GM12865 (cell line): ENCODE data around the gene ANKRD44.
A peak's percentile ranks its signal among the peaks of the same experiment; 100 is the strongest.

Experiments
- DNase-seq: peaks from one replicate; pipeline ENCODE4 v3.0.0; 2010; ENCODE audit warnings: low read depth
- H3K4me3 ChIP-seq: 2 replicates; pipeline ENCODE4 v1.5.1; 2011; ENCODE audit warnings: mild to moderate bottlenecking, low read depth, low read length, control low read depth
- TF ChIP-seq, protein P1 (sequence below): IDR thresholded peaks from 2 replicates; pipeline ENCODE4 v1.5.1; 2011; ENCODE audit warnings: low read length, control low read depth, low read depth, inconsistent platforms; ENCODE audit not compliant: insufficient read depth; ENCODE audit errors: missing control alignments

ANKRD44 gene

GRCh38 chr2:197159661-197160211 lies 150.8 kb downstream of the ANKRD44 start:
- peak; percentile 51 for DNase-seq
- TF ChIP-seq, protein P1, sequence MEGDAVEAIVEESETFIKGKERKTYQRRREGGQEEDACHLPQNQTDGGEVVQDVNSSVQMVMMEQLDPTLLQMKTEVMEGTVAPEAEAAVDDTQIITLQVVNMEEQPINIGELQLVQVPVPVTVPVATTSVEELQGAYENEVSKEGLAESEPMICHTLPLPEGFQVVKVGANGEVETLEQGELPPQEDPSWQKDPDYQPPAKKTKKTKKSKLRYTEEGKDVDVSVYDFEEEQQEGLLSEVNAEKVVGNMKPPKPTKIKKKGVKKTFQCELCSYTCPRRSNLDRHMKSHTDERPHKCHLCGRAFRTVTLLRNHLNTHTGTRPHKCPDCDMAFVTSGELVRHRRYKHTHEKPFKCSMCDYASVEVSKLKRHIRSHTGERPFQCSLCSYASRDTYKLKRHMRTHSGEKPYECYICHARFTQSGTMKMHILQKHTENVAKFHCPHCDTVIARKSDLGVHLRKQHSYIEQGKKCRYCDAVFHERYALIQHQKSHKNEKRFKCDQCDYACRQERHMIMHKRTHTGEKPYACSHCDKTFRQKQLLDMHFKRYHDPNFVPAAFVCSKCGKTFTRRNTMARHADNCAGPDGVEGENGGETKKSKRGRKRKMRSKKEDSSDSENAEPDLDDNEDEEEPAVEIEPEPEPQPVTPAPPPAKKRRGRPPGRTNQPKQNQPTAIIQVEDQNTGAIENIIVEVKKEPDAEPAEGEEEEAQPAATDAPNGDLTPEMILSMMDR = no peak
- H3K4me3 ChIP-seq = no peak overlapping the region

DNA sequence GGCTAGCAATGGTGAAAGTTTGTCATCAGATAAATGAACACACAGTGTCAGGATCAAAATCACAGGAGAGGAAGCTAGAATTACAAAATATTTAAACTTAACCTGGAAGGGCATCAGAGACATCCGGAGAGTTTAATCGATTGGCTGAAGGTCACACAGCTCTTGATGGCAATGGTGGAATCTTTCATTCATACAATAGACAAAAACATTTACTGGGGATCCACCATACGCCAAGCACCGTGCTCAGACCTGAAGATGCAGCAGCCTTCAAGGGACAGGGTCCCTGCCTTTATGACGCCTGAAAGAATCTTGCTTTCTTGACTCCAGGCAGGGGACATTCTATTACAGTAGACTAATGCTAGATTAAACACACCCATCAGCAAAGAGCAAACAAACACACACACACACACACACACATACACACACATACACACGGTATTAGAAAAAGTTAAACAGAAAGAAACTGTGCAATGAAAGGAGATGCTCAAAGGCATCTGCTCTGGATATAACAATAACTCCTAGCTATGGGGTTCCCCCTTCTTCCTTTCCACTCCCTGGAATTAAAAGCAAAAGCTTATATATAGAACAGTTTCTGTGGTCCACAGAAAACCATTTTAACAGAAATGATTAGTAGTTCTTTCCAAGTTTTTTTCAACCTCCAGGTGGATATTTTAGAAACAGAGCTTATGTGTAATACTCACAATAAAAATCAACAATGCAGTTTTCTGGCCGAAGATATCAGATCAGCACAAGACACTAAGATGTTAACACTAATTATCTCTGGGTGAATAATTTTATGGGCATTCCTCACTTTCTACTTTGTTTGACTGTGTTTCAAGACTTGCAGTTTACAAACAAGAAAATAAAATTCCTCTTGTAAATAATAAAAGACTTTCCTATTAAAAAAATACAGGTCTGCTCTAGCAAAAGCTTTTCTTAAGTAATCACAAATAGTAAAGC lies 151.7 kb downstream of the ANKRD44 start:
- TF ChIP-seq, protein P1 = no peak
- no peak for DNase-seq
- H3K4me3 ChIP-seq = no peak overlapping the region

DNA sequence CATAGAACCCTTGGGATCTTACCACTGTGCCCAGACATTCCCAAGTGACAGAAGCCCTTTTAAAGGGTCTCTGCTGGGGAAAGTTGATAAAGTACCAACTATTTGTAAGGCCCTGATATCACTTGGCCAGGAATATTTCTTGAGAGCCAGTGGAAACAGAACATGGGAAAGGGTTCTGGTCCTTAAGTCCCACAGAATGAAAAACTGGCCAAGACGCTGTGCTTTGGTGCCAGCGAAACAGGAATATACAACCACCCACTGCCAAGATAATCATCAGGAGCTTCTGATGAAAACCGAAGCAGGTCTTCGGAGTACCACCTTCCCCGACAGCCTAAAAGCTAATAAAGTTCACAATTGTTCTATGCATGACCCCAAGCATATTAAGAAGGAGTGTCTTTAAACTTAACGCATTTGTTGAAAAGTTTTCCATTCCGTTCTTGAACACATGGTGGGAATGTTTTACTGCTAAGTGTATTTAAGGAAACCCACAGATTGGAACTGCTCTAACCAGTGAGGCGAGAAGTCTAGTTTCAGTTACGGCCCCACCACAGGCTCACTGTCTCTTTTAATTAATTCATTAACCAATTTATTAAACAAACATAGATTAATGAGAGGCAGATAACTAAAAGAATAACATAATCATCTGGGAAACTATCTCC lies 152.6 kb downstream of the ANKRD44 start:
- TF ChIP-seq, protein P1 = no peak
- H3K4me3 ChIP-seq = no peak overlapping the region
- DNase-seq = no peak

DNA sequence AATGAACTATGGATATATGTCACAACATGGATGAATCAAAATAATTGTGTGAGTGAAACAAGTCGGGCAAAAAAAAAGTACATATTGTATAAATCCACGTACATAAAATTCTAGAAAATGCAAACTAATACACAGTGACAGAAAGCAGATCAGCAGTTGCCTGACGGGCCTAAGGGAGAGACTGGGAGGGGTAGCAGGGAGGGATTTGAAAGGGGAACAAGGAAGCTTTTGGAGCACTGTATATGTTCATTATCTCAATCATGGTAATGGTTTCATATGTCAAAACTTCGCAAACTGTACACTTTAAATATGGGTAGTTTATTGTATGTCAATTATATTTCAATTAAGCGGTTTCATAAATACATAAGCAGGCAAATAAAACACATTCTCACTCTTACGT lies 153.8 kb downstream of the ANKRD44 start:
- no peak overlapping the region for H3K4me3 ChIP-seq
- no peak for DNase-seq
- TF ChIP-seq, protein P1 = no peak

- DNase-seq = peak; percentile 77
- H3K4me3 ChIP-seq = no peak overlapping the region
Observed at GRCh38 chr2:197152451-197153228, 157.9 kb downstream of the ANKRD44 start.

GRCh38 chr2:197149546-197149945 lies 161.0 kb downstream of the ANKRD44 start:
- peak; percentile 35 for DNase-seq
- TF ChIP-seq, protein P1 = no peak
- H3K4me3 ChIP-seq = no peak overlapping the region

More at GRCh38 chr2:197152451-197153228, 157.9 kb downstream of the ANKRD44 start:
- TF ChIP-seq, protein P1 = peak; percentile 26
